HepG2 (cell line): ENCODE measurements around the gene ADAMTS17.

Experiments
- BRCA1 ChIP-seq: sonication (generic); formaldehyde crosslinking; IDR thresholded peaks from 2 replicates; pipeline ENCODE4 v1.4.0; 2020; ENCODE audit warnings: missing genetic modification reagents
- SP140L ChIP-seq: sonication (generic); formaldehyde crosslinking; IDR thresholded peaks from 2 replicates; pipeline ENCODE4 v1.4.0; 2020; ENCODE audit warnings: missing genetic modification reagents, borderline replicate concordance
- ZNF879 ChIP-seq: sonication (generic); formaldehyde crosslinking; IDR thresholded peaks from 2 replicates; pipeline ENCODE4 v1.8.1; 2023; ENCODE audit warnings: missing genetic modification reagents

DNA sequence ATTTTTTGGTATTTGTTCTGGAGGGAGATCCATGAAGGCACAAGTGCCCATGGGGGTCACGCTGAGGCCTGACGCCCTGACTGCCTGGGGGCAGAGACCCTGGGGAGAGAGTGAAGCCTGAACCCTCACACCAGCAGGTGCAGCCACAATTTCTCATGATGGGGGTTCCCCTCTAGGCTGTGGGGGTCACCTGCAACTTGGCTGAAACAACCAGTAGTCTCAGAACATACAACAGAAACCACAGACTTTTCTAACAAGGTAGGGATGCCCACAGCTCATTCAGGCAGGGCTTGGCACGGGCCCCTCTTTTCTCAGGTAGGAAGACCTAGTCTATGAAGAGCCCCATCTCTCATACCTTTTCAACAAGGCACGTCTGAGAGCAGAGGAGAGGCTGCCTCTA lies 245.1 kb downstream of the ADAMTS17 start:
- no peak for TF ChIP-seq BRCA1
- TF ChIP-seq ZNF879 (CRISPR knock-in tag) = no peak
- no peak for TF ChIP-seq SP140L (CRISPR knock-in tag)
